Measurements from ENCODE around the gene IL12RB1. TPM values are rescaled to one million over a fixed set of nuclear protein-coding genes. Genes with fewer than 3 reads are reported as not detected.

The IL12RB1 gene
- total RNA-seq, 1 experiment from 2014 or later, result not detected

DNA sequence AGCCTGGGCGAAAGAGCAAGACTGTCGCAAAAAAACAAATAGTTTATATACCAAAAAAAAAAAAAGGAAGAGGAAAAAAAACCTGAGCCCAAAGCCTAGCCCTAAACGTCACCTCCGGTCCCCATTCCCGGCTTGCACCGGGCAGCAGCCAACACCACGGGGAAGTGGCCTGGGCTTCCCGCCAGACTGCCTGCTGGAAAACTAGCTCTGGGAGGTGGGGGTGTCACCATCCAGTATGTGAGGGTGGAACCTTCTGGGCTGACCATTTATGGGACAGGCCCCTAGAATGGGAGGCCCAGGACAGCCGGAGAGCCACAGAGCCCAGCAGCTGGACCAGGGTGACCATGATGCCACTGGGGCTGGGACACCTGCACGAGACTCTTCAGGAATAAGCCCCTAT is 37.3 kb downstream of the IL12RB1 start:
- DNase-seq (ENCODE audit: low read depth, low spot score) (no peak), ATAC-seq (no peak)
- BruUV-seq (replicated peaks), result no TSS peak
- H3K27me3 ChIP-seq (ENCODE audit: insufficient read depth, low read length), result no peaks in the 10 kb centered on the region
- intact Hi-C loops (cut with micrococcal nuclease), result no loop called here
- no peaks in the 10 kb centered on the region for H3K9me2 ChIP-seq (ENCODE audit: insufficient read depth)
- TF ChIP-seq, protein P1, sequence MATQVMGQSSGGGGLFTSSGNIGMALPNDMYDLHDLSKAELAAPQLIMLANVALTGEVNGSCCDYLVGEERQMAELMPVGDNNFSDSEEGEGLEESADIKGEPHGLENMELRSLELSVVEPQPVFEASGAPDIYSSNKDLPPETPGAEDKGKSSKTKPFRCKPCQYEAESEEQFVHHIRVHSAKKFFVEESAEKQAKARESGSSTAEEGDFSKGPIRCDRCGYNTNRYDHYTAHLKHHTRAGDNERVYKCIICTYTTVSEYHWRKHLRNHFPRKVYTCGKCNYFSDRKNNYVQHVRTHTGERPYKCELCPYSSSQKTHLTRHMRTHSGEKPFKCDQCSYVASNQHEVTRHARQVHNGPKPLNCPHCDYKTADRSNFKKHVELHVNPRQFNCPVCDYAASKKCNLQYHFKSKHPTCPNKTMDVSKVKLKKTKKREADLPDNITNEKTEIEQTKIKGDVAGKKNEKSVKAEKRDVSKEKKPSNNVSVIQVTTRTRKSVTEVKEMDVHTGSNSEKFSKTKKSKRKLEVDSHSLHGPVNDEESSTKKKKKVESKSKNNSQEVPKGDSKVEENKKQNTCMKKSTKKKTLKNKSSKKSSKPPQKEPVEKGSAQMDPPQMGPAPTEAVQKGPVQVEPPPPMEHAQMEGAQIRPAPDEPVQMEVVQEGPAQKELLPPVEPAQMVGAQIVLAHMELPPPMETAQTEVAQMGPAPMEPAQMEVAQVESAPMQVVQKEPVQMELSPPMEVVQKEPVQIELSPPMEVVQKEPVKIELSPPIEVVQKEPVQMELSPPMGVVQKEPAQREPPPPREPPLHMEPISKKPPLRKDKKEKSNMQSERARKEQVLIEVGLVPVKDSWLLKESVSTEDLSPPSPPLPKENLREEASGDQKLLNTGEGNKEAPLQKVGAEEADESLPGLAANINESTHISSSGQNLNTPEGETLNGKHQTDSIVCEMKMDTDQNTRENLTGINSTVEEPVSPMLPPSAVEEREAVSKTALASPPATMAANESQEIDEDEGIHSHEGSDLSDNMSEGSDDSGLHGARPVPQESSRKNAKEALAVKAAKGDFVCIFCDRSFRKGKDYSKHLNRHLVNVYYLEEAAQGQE (IDR thresholded peaks at IDR 0.05; ENCODE audit: low read depth), result no peak
- TF ChIP-seq SP1 (IDR thresholded peaks at IDR 0.05; ENCODE audit: low read depth), result no peak
- TF ChIP-seq, protein P2, sequence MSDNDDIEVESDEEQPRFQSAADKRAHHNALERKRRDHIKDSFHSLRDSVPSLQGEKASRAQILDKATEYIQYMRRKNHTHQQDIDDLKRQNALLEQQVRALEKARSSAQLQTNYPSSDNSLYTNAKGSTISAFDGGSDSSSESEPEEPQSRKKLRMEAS (IDR thresholded peaks at IDR 0.05), result no peak
- TF ChIP-seq ELF1 (IDR thresholded peaks at IDR 0.05; ENCODE audit: borderline replicate concordance, low read depth), result no peak
- TF ChIP-seq ZNF274 (IDR thresholded peaks at IDR 0.05; ENCODE audit: low read depth, low read length), result no peak
- no peak for TF ChIP-seq ZFX (IDR thresholded peaks at IDR 0.05)
- no peak for TF ChIP-seq POLR2A (IDR thresholded peaks at IDR 0.05; ENCODE audit: borderline replicate concordance, extremely low read depth, insufficient read depth, insufficient read length)
- no peak for TF ChIP-seq CEBPB (IDR thresholded peaks at IDR 0.05; ENCODE audit: low read depth)
- TF ChIP-seq, protein P3, sequence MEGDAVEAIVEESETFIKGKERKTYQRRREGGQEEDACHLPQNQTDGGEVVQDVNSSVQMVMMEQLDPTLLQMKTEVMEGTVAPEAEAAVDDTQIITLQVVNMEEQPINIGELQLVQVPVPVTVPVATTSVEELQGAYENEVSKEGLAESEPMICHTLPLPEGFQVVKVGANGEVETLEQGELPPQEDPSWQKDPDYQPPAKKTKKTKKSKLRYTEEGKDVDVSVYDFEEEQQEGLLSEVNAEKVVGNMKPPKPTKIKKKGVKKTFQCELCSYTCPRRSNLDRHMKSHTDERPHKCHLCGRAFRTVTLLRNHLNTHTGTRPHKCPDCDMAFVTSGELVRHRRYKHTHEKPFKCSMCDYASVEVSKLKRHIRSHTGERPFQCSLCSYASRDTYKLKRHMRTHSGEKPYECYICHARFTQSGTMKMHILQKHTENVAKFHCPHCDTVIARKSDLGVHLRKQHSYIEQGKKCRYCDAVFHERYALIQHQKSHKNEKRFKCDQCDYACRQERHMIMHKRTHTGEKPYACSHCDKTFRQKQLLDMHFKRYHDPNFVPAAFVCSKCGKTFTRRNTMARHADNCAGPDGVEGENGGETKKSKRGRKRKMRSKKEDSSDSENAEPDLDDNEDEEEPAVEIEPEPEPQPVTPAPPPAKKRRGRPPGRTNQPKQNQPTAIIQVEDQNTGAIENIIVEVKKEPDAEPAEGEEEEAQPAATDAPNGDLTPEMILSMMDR (IDR thresholded peaks at IDR 0.05 in 2 of 3, conservative IDR thresholded peaks at IDR 0.05 in 1 of 3; ENCODE audit: borderline replicate concordance in 1 of 3, insufficient read depth in 1 of 3, low read depth in 2 of 3, low read length in 2 of 3), result no peak
- no peak for TF ChIP-seq EZH2 (IDR thresholded peaks at IDR 0.05)
- no peak for TF ChIP-seq JUND (IDR thresholded peaks at IDR 0.05)
- TF ChIP-seq RAD21 (IDR thresholded peaks at IDR 0.05; ENCODE audit: low read depth), result no peak
- TF ChIP-seq, protein P4, sequence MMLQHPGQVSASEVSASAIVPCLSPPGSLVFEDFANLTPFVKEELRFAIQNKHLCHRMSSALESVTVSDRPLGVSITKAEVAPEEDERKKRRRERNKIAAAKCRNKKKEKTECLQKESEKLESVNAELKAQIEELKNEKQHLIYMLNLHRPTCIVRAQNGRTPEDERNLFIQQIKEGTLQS (IDR thresholded peaks at IDR 0.05), result no peak
- H4K20me1 ChIP-seq (ENCODE audit: insufficient read depth), result no peaks in the 10 kb centered on the region
- H3K27ac ChIP-seq (ENCODE audit: low read depth, low read length), result no peak overlapping the region
- H3K4me2 ChIP-seq (ENCODE audit: low read length), result no peak overlapping the region
- H3K4me1 ChIP-seq (ENCODE audit: control insufficient read depth in 1 of 2, insufficient read depth in 2 of 2, low read length in 2 of 2), result peaks cover 14 to 30% of the 10 kb centered on the region in 2 experiments
- no peak overlapping the region for H2AFZ ChIP-seq (ENCODE audit: low read depth, low read length, poor library complexity, severe bottlenecking)
- no peak overlapping the region for H3K4me3 ChIP-seq (replicated peaks in 1 of 2; ENCODE audit: low read depth in 1 of 2, low read length in 2 of 2)
- H3K9ac ChIP-seq (ENCODE audit: low read length), result no peak overlapping the region
- no peaks in the 10 kb centered on the region for H3K79me2 ChIP-seq (ENCODE audit: insufficient read depth, low read length)
- H3K36me3 ChIP-seq (ENCODE audit: control insufficient read depth in 1 of 2, insufficient read depth in 2 of 2, low read length in 2 of 2), result no peaks in the 10 kb centered on the region
- ChIA-PET CTCF (no interaction called here), RAD21 (ENCODE audit: low non-redundant PET in 1 of 2, low total read pairs in 2 of 2, uncharacterized antibody in 2 of 2, unreplicated experiment in 2 of 2) (no interaction called here), POLR2A (no interaction called here)
- H3K9me3 ChIP-seq (ENCODE audit: control insufficient read depth in 1 of 2, insufficient read depth in 1 of 2, low read depth in 1 of 2, low read length in 2 of 2), result no peaks in the 10 kb centered on the region

Measured in HCT116 (cell line).